Measurements from ENCODE around the gene ATXN10. TPM values are rescaled to one million over a fixed set of nuclear protein-coding genes. Genes with fewer than 3 reads are reported as not detected.

The ATXN10 gene
- total and polyA plus RNA-seq, 2 of the 13 experiments (the other 11 are each of a cell fraction or from before 2014, with no cell fraction given) = 60.1 to 194 TPM

GRCh38 chr22:45754822-45755221 is 83.2 kb downstream of the ATXN10 start (continued):
- no peak for TF ChIP-seq PRDM10 (CRISPR knock-in tag; IDR thresholded peaks at IDR 0.05; ENCODE audit: low read depth)
- no peak for TF ChIP-seq HOXD1 (CRISPR knock-in tag; IDR thresholded peaks at IDR 0.05)

GRCh38 chr22:45756558-45756957 is 84.9 kb downstream of the ATXN10 start:
- FAIRE-seq = no peak
- Histone ChIP-seq H4K20me1 (ENCODE audit: insufficient read depth, low read length) (no peaks in the 10 kb centered on the region), H3K4me3 (replicated peaks in 1 of 3; ENCODE audit: insufficient read depth in 1 of 3, low read depth in 2 of 3, low read length in 3 of 3) (no peak overlapping the region), H3K27me3 (ENCODE audit: control insufficient read depth in 1 of 2, insufficient read depth in 2 of 2, low read length in 2 of 2) (no peaks in the 10 kb centered on the region), H3K79me2 (ENCODE audit: insufficient read depth, low read length) (no peaks in the 10 kb centered on the region), H3K9me3 (ENCODE audit: low read length) (no peaks in the 10 kb centered on the region), H3K4me2 (ENCODE audit: low read depth, low read length) (no peak overlapping the region), H3K9ac (ENCODE audit: insufficient read depth, low read depth, low read length) (no peak overlapping the region), H2AFZ (ENCODE audit: low read length) (no peak overlapping the region), H3K36me3 (replicated peaks in 1 of 2; ENCODE audit: control insufficient read depth in 1 of 2, insufficient read depth in 2 of 2, low read length in 2 of 2) (peaks cover 12 to 27% of the 10 kb centered on the region in 2 experiments; a peak in 4 of 5 replicates), H3K4me1 (ENCODE audit: insufficient read depth, low read length) (no peaks in the 10 kb centered on the region), H3K27ac (ENCODE audit: extremely low read length, insufficient read depth, low read length) (no peak overlapping the region)
- WGBS (ENCODE audit: low lambda C conversion rate) = 91% methylated on average over 1 of the region's 1 CpG
- ATAC-seq = no peak
- intact Hi-C loops (cut with micrococcal nuclease; ENCODE audit: unreplicated experiment) (no loop called here), in situ Hi-C loops (cut with HindIII; ENCODE audit: extremely low pct_ligation_motif_present, low pct_unique_long_range_greater_than_20kb) (no loop called here)
- CTCF ChIA-PET (ENCODE audit: low intra/inter-chr PET ratio, low total read pairs) = no interaction called here
- DNase-seq (ENCODE audit: low spot score) = no peak
- TSS peak; percentile 18 for BruUV-seq (replicated peaks)
- no peak for TF ChIP-seq IRX3 (CRISPR knock-in tag; IDR thresholded peaks at IDR 0.05; ENCODE audit: borderline replicate concordance, low read depth)
- no peak for TF ChIP-seq DRAP1 (CRISPR knock-in tag; IDR thresholded peaks at IDR 0.05)
- no peak for TF ChIP-seq ZNF747 (CRISPR knock-in tag; IDR thresholded peaks at IDR 0.05; ENCODE audit: borderline replicate concordance)
- POLR2A ChIA-PET = no interaction called here

All from HepG2 (cell line).